ENCODE data around the gene NDE1.
"Not testable (repeated sequence)": the region's sequence is repeated elsewhere in the genome, so short reads cannot be mapped to it uniquely, and the experiment has no call there.

GRCh38 chr16:15672127-15672513 is 22.1 kb downstream of the NDE1 start:
- not testable (repeated sequence) for TF ChIP-seq POLR2A (IDR thresholded peaks at IDR 0.05)
- TF ChIP-seq, protein P1, sequence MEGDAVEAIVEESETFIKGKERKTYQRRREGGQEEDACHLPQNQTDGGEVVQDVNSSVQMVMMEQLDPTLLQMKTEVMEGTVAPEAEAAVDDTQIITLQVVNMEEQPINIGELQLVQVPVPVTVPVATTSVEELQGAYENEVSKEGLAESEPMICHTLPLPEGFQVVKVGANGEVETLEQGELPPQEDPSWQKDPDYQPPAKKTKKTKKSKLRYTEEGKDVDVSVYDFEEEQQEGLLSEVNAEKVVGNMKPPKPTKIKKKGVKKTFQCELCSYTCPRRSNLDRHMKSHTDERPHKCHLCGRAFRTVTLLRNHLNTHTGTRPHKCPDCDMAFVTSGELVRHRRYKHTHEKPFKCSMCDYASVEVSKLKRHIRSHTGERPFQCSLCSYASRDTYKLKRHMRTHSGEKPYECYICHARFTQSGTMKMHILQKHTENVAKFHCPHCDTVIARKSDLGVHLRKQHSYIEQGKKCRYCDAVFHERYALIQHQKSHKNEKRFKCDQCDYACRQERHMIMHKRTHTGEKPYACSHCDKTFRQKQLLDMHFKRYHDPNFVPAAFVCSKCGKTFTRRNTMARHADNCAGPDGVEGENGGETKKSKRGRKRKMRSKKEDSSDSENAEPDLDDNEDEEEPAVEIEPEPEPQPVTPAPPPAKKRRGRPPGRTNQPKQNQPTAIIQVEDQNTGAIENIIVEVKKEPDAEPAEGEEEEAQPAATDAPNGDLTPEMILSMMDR (IDR thresholded peaks at IDR 0.05 in 4 of 5, conservative IDR thresholded peaks at IDR 0.05 in 1 of 5), result not testable (repeated sequence)

Data from gastrocnemius medialis (tissue), 4 donors.